DOHH2 (cell line): ENCODE measurements around the gene BROX.
A peak's percentile ranks its signal among the peaks of the same experiment; 100 is the strongest.

ENCODE experiments used
- H3F3A ChIP-seq: fragments of 200-600 bp; sonication (generic), shearing (Covaris generic); 2 replicates; pipeline ENCODE4 v1.6.0; 2016; ENCODE audit warnings: antibody characterized with exemption, mild to moderate bottlenecking; ENCODE audit not compliant: control insufficient read depth, insufficient read depth
- H3K27ac ChIP-seq: fragments of 200-600 bp; sonication (generic); 2 replicates; pipeline ENCODE4 v1.5.1; 2014; ENCODE audit warnings: low read depth, mild to moderate bottlenecking, low read length, moderate library complexity
- H3K27me3 ChIP-seq: fragments of 200-600 bp; sonication (generic); 2 replicates; pipeline ENCODE4 v1.6.1; 2014; ENCODE audit warnings: mild to moderate bottlenecking, low read length, mixed read lengths; ENCODE audit not compliant: control insufficient read depth
- H3K36me3 ChIP-seq: fragments of 200-600 bp; sonication (generic); 2 replicates; pipeline ENCODE4 v1.6.1; 2014; ENCODE audit warnings: mild to moderate bottlenecking, low read length, moderate library complexity, mixed read lengths; ENCODE audit not compliant: control insufficient read depth
- H3K4me1 ChIP-seq: fragments of 200-600 bp; sonication (generic); 2 replicates; pipeline ENCODE4 v1.6.1; 2014; ENCODE audit warnings: mild to moderate bottlenecking, low read length, mixed read lengths; ENCODE audit not compliant: control insufficient read depth
- H3K4me2 ChIP-seq: fragments of 200-600 bp; sonication (generic); 2 replicates; pipeline ENCODE4 v1.6.0; 2014; ENCODE audit warnings: mild to moderate bottlenecking, low read length, moderate library complexity
- H3K4me3 ChIP-seq: fragments of 200-600 bp; sonication (generic); 2 replicates; pipeline ENCODE4 v1.5.1; 2014; ENCODE audit warnings: mild to moderate bottlenecking, low read length, mixed read lengths
- H3K79me2 ChIP-seq: fragments of 200-600 bp; sonication (generic); 2 replicates; pipeline ENCODE4 v1.6.1; 2014; ENCODE audit warnings: mild to moderate bottlenecking, low read length, mixed read lengths; ENCODE audit not compliant: control insufficient read depth
- H3K9me2 ChIP-seq: fragments of 200-600 bp; sonication (generic); replicated peaks from 2 replicates; pipeline ENCODE4 v1.6.1; 2014; ENCODE audit warnings: mild to moderate bottlenecking, low read length, mixed read lengths; ENCODE audit not compliant: control insufficient read depth
- H3K9me3 ChIP-seq: fragments of 200-600 bp; sonication (generic); 2 replicates; pipeline ENCODE4 v1.6.1; 2014; ENCODE audit warnings: antibody characterized with exemption, low read length, mixed read lengths; ENCODE audit not compliant: control insufficient read depth, insufficient read depth
- H4K20me1 ChIP-seq: fragments of 200-600 bp; sonication (generic); 2 replicates; pipeline ENCODE4 v1.6.0; 2014; ENCODE audit warnings: low read depth, mild to moderate bottlenecking, antibody characterized with exemption, low read length, moderate library complexity; ENCODE audit not compliant: control insufficient read depth, insufficient read depth
- EZH2phosphoT487 ChIP-seq: fragments of 200-600 bp; sonication (generic); IDR thresholded peaks from 2 replicates; pipeline ENCODE4 v1.6.1; 2017; ENCODE audit warnings: borderline replicate concordance, mild to moderate bottlenecking, antibody characterized with exemption, low read length, moderate library complexity, mixed read lengths
- TF ChIP-seq, protein P1 (sequence below): fragments of 200-600 bp; sonication (generic); IDR thresholded peaks from one replicate; pipeline ENCODE4 v1.5.1; 2014; ENCODE audit warnings: antibody characterized with exemption, mild to moderate bottlenecking, low read depth, low read length; ENCODE audit not compliant: poor library complexity, severe bottlenecking

BROX gene

DNA sequence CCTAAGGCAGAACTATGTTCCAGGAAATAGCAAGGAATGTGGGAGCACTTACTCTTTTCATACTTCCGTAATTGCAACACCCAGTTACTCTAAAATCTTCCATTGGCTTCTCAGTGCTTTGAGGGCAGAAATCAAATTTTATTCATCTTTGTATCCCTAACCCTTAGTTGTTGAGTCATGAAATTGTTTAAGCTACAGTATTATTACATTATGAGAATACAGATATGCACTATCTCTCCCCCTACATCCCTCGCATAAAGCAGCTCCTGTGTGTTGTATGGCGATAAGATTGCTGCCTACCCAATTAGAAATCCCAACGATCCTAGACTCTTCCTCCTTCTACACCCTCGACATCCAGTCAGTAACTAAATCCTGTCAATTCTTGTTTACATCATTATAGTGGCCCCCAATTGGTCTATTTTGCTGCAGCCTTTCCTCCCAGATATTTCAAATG lies 2.6 kb upstream of the BROX start:
- H4K20me1 ChIP-seq: no peaks in the 10 kb centered on the region
- H3K36me3 ChIP-seq: peaks cover 35% of the 10 kb centered on the region
- peak overlapping the region; percentile 78; the same call in 1 of the 2 replicates for H3K4me2 ChIP-seq
- peaks cover 11% of the 10 kb centered on the region for H3F3A ChIP-seq
- no peak overlapping the region for H3K4me3 ChIP-seq
- H3K9me3 ChIP-seq: no peaks in the 10 kb centered on the region
- peaks cover 16% of the 10 kb centered on the region for H3K4me1 ChIP-seq
- no peaks in the 10 kb centered on the region for H3K9me2 ChIP-seq
- H3K79me2 ChIP-seq: peaks cover 88% of the 10 kb centered on the region
- TF ChIP-seq, protein P1, sequence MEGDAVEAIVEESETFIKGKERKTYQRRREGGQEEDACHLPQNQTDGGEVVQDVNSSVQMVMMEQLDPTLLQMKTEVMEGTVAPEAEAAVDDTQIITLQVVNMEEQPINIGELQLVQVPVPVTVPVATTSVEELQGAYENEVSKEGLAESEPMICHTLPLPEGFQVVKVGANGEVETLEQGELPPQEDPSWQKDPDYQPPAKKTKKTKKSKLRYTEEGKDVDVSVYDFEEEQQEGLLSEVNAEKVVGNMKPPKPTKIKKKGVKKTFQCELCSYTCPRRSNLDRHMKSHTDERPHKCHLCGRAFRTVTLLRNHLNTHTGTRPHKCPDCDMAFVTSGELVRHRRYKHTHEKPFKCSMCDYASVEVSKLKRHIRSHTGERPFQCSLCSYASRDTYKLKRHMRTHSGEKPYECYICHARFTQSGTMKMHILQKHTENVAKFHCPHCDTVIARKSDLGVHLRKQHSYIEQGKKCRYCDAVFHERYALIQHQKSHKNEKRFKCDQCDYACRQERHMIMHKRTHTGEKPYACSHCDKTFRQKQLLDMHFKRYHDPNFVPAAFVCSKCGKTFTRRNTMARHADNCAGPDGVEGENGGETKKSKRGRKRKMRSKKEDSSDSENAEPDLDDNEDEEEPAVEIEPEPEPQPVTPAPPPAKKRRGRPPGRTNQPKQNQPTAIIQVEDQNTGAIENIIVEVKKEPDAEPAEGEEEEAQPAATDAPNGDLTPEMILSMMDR: no peak
- TF ChIP-seq EZH2phosphoT487: no peak
- no peak overlapping the region for H3K27ac ChIP-seq
- H3K27me3 ChIP-seq: no peaks in the 10 kb centered on the region

- peaks cover 11% of the 10 kb centered on the region for H3F3A ChIP-seq
- H3K36me3 ChIP-seq: peaks cover 36% of the 10 kb centered on the region
- H3K4me2 ChIP-seq: peak overlapping the region; percentile 78
- H3K9me3 ChIP-seq: no peaks in the 10 kb centered on the region
- H3K9me2 ChIP-seq: no peaks in the 10 kb centered on the region
- H3K4me1 ChIP-seq: peaks cover 16% of the 10 kb centered on the region
- no peaks in the 10 kb centered on the region for H4K20me1 ChIP-seq
- H3K27ac ChIP-seq: peak overlapping the region; percentile 66
- no peaks in the 10 kb centered on the region for H3K27me3 ChIP-seq
- H3K4me3 ChIP-seq: peak overlapping the region; percentile 82
- peaks cover 75% of the 10 kb centered on the region for H3K79me2 ChIP-seq
- TF ChIP-seq EZH2phosphoT487: no peak
- TF ChIP-seq, protein P1: no peak
Measured at GRCh38 chr1:222711319-222712252, 778 bp upstream of the BROX start.

GRCh38 chr1:222713091-222713961 lies 962 bp downstream of the BROX start:
- Histone ChIP-seq H3K79me2 (peaks cover 59% of the 10 kb centered on the region), H3K4me2 (peak overlapping the region; percentile 75), H3K9me3 (no peaks in the 10 kb centered on the region), H3K36me3 (peaks cover 52% of the 10 kb centered on the region), H3K27me3 (no peaks in the 10 kb centered on the region), H4K20me1 (no peaks in the 10 kb centered on the region), H3K4me3 (peak overlapping the region; percentile 82), H3K27ac (peak overlapping the region; percentile 91), H3K4me1 (peaks cover 16% of the 10 kb centered on the region), H3K9me2 (no peaks in the 10 kb centered on the region), H3F3A (peaks cover 11% of the 10 kb centered on the region)
- TF ChIP-seq, protein P1: peak; percentile 25
- no peak for TF ChIP-seq EZH2phosphoT487
